Breast epithelium (tissue), 3 donors: ENCODE data around the gene HSPA1B.

ENCODE experiments used
- POLR2A ChIP-seq: fragments of 450-650 bp; IDR thresholded peaks from one replicate; pipeline ENCODE4 v1.6.1; 2016; ENCODE audit warnings: antibody characterized with exemption, mild to moderate bottlenecking, moderate library complexity
- POLR2AphosphoS5 ChIP-seq, 3 donors: sonication (generic); formaldehyde crosslinking; IDR thresholded peaks; one replicate each; pipeline ENCODE4 v1.6.1; 2017; ENCODE audit warnings: antibody characterized with exemption in 3 of 3
- TF ChIP-seq, protein P1 (sequence below), 3 donors: fragments of 450-650 bp; IDR thresholded peaks; one replicate each; pipeline ENCODE4 v1.5.1; 2016 to 2017; ENCODE audit warnings: antibody characterized with exemption in 3 of 3, mild to moderate bottlenecking in 3 of 3, moderate library complexity in 3 of 3

DNA sequence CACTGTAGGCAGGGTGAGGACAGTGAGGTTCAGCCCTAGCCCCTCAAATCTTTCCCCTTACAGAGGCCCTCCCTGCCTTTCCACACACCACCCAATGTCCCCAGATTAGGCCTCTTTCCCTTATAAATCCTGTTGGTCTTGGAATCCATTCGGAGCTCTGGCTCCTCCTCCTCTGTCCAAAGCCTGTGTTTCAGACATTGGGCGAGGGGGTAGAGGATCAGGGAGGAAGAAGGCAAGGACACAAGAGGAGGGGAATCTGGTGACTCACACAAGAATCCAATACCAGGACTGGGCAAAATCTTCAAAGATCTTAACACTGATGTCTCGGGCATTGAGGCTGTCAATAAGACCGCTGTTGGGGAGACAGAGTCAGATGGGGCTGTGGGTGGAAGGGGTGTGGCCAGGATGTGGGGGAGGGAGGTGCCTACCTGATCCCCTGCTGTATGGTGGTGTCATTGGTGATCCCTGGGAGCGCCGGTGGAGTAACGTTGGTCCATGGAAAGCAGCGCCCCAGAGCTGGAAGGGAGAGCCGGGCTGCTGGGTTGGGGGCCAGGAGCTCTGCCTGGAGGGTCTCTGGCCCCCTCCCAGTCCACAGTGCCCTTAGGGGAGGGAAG, 43.6 kb downstream of the HSPA1B start:
- TF ChIP-seq, protein P1, sequence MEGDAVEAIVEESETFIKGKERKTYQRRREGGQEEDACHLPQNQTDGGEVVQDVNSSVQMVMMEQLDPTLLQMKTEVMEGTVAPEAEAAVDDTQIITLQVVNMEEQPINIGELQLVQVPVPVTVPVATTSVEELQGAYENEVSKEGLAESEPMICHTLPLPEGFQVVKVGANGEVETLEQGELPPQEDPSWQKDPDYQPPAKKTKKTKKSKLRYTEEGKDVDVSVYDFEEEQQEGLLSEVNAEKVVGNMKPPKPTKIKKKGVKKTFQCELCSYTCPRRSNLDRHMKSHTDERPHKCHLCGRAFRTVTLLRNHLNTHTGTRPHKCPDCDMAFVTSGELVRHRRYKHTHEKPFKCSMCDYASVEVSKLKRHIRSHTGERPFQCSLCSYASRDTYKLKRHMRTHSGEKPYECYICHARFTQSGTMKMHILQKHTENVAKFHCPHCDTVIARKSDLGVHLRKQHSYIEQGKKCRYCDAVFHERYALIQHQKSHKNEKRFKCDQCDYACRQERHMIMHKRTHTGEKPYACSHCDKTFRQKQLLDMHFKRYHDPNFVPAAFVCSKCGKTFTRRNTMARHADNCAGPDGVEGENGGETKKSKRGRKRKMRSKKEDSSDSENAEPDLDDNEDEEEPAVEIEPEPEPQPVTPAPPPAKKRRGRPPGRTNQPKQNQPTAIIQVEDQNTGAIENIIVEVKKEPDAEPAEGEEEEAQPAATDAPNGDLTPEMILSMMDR (IDR thresholded peaks at IDR 0.05): no peak
- TF ChIP-seq POLR2AphosphoS5 (IDR thresholded peaks at IDR 0.05): no peak
- no peak for TF ChIP-seq POLR2A
